Vagina (tissue), 2 donors: ENCODE data around the gene CCNQ. TPM values are rescaled to one million over a fixed set of nuclear protein-coding genes. Genes with fewer than 3 reads are reported as not detected.

Experiments
- DNase-seq, 2 donors: peaks; one replicate each; pipeline ENCODE4 v3.0.0-alpha.2; 2017; ENCODE audit errors: extremely low spot score in 2 of 2
- H3K27ac ChIP-seq: fragments of 200-600 bp; sonication (generic); one replicate; pipeline ENCODE4 v1.5.1; 2019
- H3K27me3 ChIP-seq: fragments of 200-600 bp; sonication (generic); one replicate; pipeline ENCODE4 v1.5.1; 2019
- H3K36me3 ChIP-seq, 2 donors: fragments of 200-600 bp; sonication (generic); one replicate each; pipeline ENCODE4 v1.5.1; 2017 to 2019
- H3K4me1 ChIP-seq: fragments of 200-600 bp; sonication (generic); one replicate; pipeline ENCODE4 v1.5.1; 2019
- H3K4me3 ChIP-seq, 2 donors: fragments of 200-600 bp; sonication (generic); 1 replicate in 1 of 2; 2 replicates in 1 of 2; pipeline ENCODE4 v1.5.1; 2016 to 2019
- H3K9me3 ChIP-seq: fragments of 200-600 bp; sonication (generic); one replicate; pipeline ENCODE4 v1.5.1; 2019
- CTCF ChIP-seq, 3 experiments: fragments of 450-650 bp in 2 of 3; fragments of 200-600 bp in 1 of 3; sonication (generic) in 1 of 3; IDR thresholded peaks; one replicate each; pipeline ENCODE4 v1.5.1; 2017 to 2019; ENCODE audit warnings: antibody characterized with exemption in 3 of 3, mild to moderate bottlenecking in 2 of 3, moderate library complexity in 2 of 3
- POLR2A ChIP-seq, 2 donors: fragments of 450-650 bp; IDR thresholded peaks; one replicate each; pipeline ENCODE4 v1.6.1; 2017; ENCODE audit warnings: antibody characterized with exemption in 2 of 2, mild to moderate bottlenecking in 2 of 2, moderate library complexity in 2 of 2
- POLR2AphosphoS5 ChIP-seq, 2 donors: sonication (generic); formaldehyde crosslinking; IDR thresholded peaks; one replicate each; pipeline ENCODE4 v1.9.0; 2017; ENCODE audit warnings: antibody characterized with exemption in 2 of 2, mild to moderate bottlenecking in 2 of 2, low read depth in 1 of 2; ENCODE audit not compliant: insufficient read depth in 1 of 2
- intact Hi-C: fragments of 100-400 bp; cut with DNase I; formaldehyde crosslinking; loops from one replicate; pipeline ENCODE4 v1.15.1; 2023
- total RNA-seq: library from RNA; depleted of rRNA; stranded (reverse); fragments of >200 nt; gene quantifications from one replicate; pipeline ENCODE4 v1.2.3, GENCODE V29; 2016

The CCNQ gene
- total RNA-seq, 1 donor from 2014 or later = 31.2 TPM

- TF ChIP-seq CTCF (IDR thresholded peaks at IDR 0.05) (no peak), POLR2AphosphoS5 (IDR thresholded peaks at IDR 0.05; ENCODE audit: insufficient read depth in 1 of 2, low read depth in 1 of 2) (peak in 1 of 2 donors; percentile 49), POLR2A (IDR thresholded peaks at IDR 0.05) (no peak)
- no peak for DNase-seq
- intact Hi-C loops = no loop called here
- Histone ChIP-seq H3K36me3 (peaks cover 0 to 5% of the 10 kb centered on the region in 2 donors), H3K4me3 (peak overlapping the region; percentile 55 to 70), H3K27ac (peak overlapping the region; percentile 61), H3K4me1 (peaks cover 11% of the 10 kb centered on the region), H3K9me3 (no peaks in the 10 kb centered on the region), H3K27me3 (no peaks in the 10 kb centered on the region)
These were observed 473 bp upstream of the CCNQ start for GRCh38 chrX:153599192-153600031.

GRCh38 chrX:153596981-153597750 lies 1.8 kb downstream of the CCNQ start:
- Histone ChIP-seq H3K27ac (no peak overlapping the region), H3K27me3 (no peaks in the 10 kb centered on the region), H3K36me3 (peaks cover 0 to 14% of the 10 kb centered on the region in 2 donors), H3K9me3 (no peaks in the 10 kb centered on the region), H3K4me1 (peaks cover 11% of the 10 kb centered on the region), H3K4me3 (no peak overlapping the region)
- DNase-seq = no peak
- intact Hi-C loops = no loop called here
- TF ChIP-seq CTCF (IDR thresholded peaks at IDR 0.05) (no peak), POLR2A (IDR thresholded peaks at IDR 0.05) (no peak), POLR2AphosphoS5 (IDR thresholded peaks at IDR 0.05; ENCODE audit: insufficient read depth in 1 of 2, low read depth in 1 of 2) (no peak)

GRCh38 chrX:153595859-153596857 lies 2.8 kb downstream of the CCNQ start:
- Histone ChIP-seq H3K27me3 (no peaks in the 10 kb centered on the region), H3K9me3 (no peaks in the 10 kb centered on the region), H3K4me1 (peaks cover 11% of the 10 kb centered on the region), H3K4me3 (no peak overlapping the region), H3K27ac (no peak overlapping the region), H3K36me3 (peaks cover 0 to 14% of the 10 kb centered on the region in 2 donors)
- TF ChIP-seq CTCF (IDR thresholded peaks at IDR 0.05) (no peak), POLR2A (IDR thresholded peaks at IDR 0.05) (no peak), POLR2AphosphoS5 (IDR thresholded peaks at IDR 0.05; ENCODE audit: insufficient read depth in 1 of 2, low read depth in 1 of 2) (no peak)
- DNase-seq = no peak
- intact Hi-C loops = no loop called here

GRCh38 chrX:153595387-153595786 lies 3.6 kb downstream of the CCNQ start:
- Histone ChIP-seq H3K4me1 (peaks cover 11% of the 10 kb centered on the region), H3K4me3 (no peak overlapping the region), H3K27ac (no peak overlapping the region), H3K9me3 (no peaks in the 10 kb centered on the region), H3K36me3 (peaks cover 0 to 14% of the 10 kb centered on the region in 2 donors), H3K27me3 (no peaks in the 10 kb centered on the region)
- intact Hi-C loops = no loop called here
- no peak for DNase-seq
- TF ChIP-seq POLR2A (IDR thresholded peaks at IDR 0.05) = no peak
- TF ChIP-seq POLR2AphosphoS5 (IDR thresholded peaks at IDR 0.05; ENCODE audit: insufficient read depth in 1 of 2, low read depth in 1 of 2) = no peak
- no peak for TF ChIP-seq CTCF (IDR thresholded peaks at IDR 0.05)
